Measurements from ENCODE around the gene KCNJ15.
A peak's percentile ranks its signal among the peaks of the same experiment; 100 is the strongest.

KCNJ15 gene

GRCh38 chr21:38268864-38269575 is 12.2 kb downstream of the KCNJ15 start:
- no peak for DNase-seq

- no peak for DNase-seq
Measured at GRCh38 chr21:38269576-38269936, 12.8 kb downstream of the KCNJ15 start.

- DNase-seq, result no peak
Measured at GRCh38 chr21:38272215-38272614, 15.4 kb downstream of the KCNJ15 start.

GRCh38 chr21:38273745-38274542 is 17.2 kb downstream of the KCNJ15 start:
- no peak for DNase-seq

- DNase-seq, result no peak
Measured at GRCh38 chr21:38277501-38278131, 20.8 kb downstream of the KCNJ15 start.

GRCh38 chr21:38280454-38280853 is 23.7 kb downstream of the KCNJ15 start:
- no peak for DNase-seq

- DNase-seq, result no peak
Measured at GRCh38 chr21:38280867-38281266, 24.1 kb downstream of the KCNJ15 start.

- DNase-seq, result no peak
Measured at GRCh38 chr21:38282921-38283320, 26.1 kb downstream of the KCNJ15 start.

- no peak for DNase-seq
Measured at GRCh38 chr21:38284216-38284615, 27.4 kb downstream of the KCNJ15 start.

- no peak for DNase-seq
Measured at GRCh38 chr21:38286739-38287471, 30.1 kb downstream of the KCNJ15 start.

- no peak for DNase-seq
Measured at GRCh38 chr21:38287476-38287875, 30.7 kb downstream of the KCNJ15 start.

GRCh38 chr21:38289705-38290485 is 33.1 kb downstream of the KCNJ15 start:
- DNase-seq, result no peak

- no peak for DNase-seq
Measured at GRCh38 chr21:38290809-38291208, 34.0 kb downstream of the KCNJ15 start.

GRCh38 chr21:38291874-38292273 is 35.1 kb downstream of the KCNJ15 start:
- DNase-seq, result no peak

GRCh38 chr21:38293113-38293512 is 36.3 kb downstream of the KCNJ15 start:
- DNase-seq, result peak; percentile 21

GRCh38 chr21:38293765-38294164 is 37.0 kb downstream of the KCNJ15 start:
- no peak for DNase-seq

- no peak for DNase-seq
Measured at GRCh38 chr21:38294609-38295008, 37.8 kb downstream of the KCNJ15 start.

- DNase-seq, result no peak
Measured at GRCh38 chr21:38295997-38296764, 39.4 kb downstream of the KCNJ15 start.

- no peak for DNase-seq
Measured at GRCh38 chr21:38297194-38297631, 40.4 kb downstream of the KCNJ15 start.

- DNase-seq, result no peak
Measured at GRCh38 chr21:38297871-38298270, 41.1 kb downstream of the KCNJ15 start.

- no peak for DNase-seq
Measured at GRCh38 chr21:38298832-38299231, 42.0 kb downstream of the KCNJ15 start.

- no peak for DNase-seq
Measured at GRCh38 chr21:38299671-38300070, 42.9 kb downstream of the KCNJ15 start.

All from NCI-H1105 treated with DMSO at 0.1 percent for 48 hours (cell line).